ENCODE results near the gene TNNT1.
"Not testable (repeated sequence)": the region's sequence is repeated elsewhere in the genome, so short reads cannot be mapped to it uniquely, and the experiment has no call there.

TNNT1 gene

GRCh38 chr19:55112246-55112776 lies 36.7 kb downstream of the TNNT1 start:
- no peak for DNase-seq

GRCh38 chr19:55111238-55111831 lies 37.7 kb downstream of the TNNT1 start:
- DNase-seq, result no peak

DNA sequence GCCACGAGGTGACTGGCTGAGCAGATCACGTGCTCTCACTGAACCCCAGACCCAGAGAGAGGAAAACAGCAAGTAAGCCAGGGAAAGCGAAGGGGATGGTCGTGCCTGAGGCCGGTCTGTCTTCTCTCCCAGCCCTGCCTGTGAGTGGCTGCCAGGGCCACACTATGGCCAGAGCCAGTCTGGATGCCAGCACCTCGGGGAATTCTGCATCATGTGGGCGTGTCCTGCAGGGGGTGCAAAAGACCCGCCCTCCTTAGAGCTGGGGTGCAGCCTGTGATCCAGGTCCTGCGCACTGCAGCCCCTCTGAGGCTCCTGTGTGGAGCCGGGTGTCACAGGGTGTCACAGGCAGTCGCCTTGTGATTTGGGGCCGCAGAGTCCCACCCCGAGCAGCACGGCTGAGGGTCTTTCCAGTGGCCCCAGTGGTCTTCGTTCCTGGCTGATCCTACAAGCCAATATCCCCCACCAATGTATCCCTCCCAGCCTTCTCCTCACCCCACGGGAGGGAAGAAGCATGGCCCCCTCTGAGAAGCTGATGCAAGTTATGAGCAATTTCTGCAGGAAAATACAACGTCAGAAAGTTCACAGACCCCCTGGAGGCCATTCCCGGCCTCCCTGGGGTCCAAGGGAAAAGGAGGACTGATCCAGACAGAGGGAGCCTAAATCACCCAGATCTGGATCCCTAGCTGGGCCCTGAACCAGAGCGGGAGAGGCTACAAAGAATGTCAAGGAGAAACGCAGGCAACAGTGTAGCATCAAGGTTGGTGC lies 39.3 kb downstream of the TNNT1 start:
- DNase-seq, result no peak

DNA sequence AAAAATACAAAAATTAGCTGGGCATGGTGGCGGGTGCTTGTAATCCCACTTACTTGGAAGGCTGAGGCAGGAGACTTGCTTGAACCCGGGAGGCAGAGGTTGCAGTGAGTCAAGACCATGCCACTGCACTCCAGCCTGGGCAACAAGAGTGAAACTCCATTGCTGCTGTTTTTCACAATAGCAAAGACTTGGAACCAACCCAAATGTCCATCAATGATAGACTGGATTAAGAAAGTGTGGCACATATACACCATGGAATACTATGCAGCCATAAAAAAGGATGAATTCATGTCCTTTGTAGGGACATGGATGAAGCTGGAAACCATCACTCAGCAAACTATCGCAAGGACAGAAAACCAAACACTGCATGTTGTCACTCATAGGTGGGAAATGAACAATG lies 41.8 kb downstream of the TNNT1 start:
- not testable (repeated sequence) for DNase-seq

GRCh38 chr19:55106591-55106990 lies 42.4 kb downstream of the TNNT1 start:
- DNase-seq, result no peak

DNA sequence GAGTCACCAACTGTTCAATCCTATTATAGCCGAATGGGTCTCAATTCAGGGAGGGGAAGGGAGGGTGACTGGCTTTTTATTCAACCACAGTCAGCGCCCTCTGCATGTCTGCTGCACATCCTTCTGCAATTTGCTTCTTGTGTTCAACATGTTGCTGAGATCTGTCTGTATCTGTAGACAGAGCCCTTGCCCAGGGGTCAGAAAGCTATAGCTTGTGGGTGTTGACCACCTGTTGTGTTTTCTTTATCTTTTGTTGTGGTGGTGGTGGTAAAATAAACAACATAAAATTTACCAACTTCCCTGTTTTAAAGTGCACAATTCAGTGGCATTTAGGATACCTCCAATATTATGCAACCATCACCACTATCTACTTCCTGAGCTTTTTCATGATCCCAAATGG lies 43.8 kb downstream of the TNNT1 start:
- DNase-seq, result no peak

- no peak for DNase-seq
Observed at GRCh38 chr19:55103190-55103589, 45.8 kb downstream of the TNNT1 start.

- DNase-seq, result peak in 16 of 51 donors; percentile 4 to 59 (median 24)
Observed at GRCh38 chr19:55101261-55101660, 47.7 kb downstream of the TNNT1 start.

DNA sequence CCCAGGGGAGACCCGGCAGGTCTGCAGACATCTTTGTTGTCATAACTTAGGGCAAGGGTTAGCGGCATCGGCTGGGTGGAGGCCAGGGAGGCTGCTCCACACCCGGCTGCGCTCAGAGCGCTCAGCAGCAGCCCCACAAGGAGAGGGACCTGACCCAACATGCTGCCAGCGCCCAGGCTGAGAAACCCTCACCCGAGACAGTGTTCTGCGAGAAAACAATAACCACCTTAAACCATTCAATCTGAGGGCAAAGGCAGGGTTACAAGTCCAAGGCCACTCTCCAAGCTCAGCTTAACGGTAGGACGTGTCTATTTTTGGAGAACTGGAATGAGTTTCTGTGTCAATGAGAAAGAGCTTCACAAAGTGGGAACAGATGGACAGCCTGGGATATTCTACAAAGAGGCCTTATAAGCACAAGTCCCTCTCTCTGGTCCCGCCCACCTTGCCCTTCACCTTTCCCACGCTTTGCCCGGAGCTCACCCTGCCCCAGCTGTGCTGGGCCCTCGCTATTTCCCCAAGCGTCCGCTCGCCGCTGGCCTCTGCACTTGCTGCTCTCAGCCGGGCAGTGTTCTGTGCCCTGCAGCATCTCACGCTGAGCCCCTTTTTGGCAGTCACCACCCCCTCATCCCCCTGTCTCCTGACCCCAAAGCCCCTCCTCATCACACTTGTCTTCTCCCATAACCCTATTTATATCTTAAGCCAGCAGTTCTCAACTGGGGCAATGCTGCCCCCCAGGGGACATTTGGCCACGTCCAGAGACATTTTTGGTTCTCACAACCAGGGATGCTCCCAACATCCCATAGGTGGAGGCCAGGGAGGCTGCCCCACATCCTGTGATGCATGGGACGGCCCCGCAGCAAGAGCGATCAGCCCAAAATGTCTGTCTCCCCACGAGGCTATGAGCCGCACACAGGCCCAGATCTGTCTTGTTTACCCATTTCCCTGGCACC lies 49.2 kb downstream of the TNNT1 start:
- DNase-seq, result peak in 2 of 51 donors; percentile 4 to 9

- DNase-seq, result peak in 1 of 51 donors; percentile 7
Observed at GRCh38 chr19:55098716-55099556, 50.1 kb downstream of the TNNT1 start.

GRCh38 chr19:55097864-55098715 lies 50.9 kb downstream of the TNNT1 start:
- DNase-seq, result peak in 1 of 51 donors; percentile 3

- no peak for DNase-seq
Observed at GRCh38 chr19:55096061-55096701, 52.8 kb downstream of the TNNT1 start.

- DNase-seq, result no peak
Observed at GRCh38 chr19:55095260-55096060, 53.5 kb downstream of the TNNT1 start.

DNA sequence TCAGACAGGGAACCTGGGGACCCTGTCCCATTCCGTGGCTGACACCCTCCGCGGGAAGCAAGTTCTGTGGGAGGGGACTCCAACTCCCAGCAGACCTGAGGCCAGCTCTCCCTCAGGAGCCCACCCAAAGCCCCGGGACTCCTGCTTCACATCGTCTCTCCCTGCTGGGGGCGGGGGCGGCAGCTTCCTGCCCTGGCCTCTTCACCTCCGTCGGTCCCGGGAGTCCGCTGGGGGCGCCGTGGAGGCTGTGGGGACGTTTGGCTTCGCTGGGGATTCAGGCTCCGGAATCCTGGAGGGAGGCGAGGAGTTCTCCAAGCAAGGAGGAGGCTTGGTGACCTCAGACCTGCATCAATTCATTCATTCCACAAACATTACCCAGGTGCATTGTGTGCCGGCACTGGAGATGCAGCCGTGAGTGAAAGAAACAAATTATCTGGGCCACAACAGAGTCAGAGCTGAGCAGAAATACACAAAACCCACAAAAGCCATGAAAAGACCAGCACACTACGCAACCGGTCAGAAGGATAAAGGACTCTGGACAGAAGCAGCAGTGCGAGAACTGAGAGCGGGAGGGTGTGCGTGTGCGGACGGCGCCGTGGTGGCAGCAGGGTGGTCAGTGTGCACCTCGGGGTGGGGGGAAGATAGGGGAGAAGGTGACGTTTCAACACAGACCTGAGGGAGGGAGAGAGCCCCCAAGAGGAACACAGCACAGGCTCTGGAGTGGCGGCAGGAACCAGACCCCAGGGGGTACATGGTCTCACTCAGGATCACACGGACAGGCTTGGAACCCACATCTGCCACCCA lies 54.3 kb downstream of the TNNT1 start:
- no peak for DNase-seq

- no peak for DNase-seq
Observed at GRCh38 chr19:55092423-55093318, 56.3 kb downstream of the TNNT1 start.

GRCh38 chr19:55091955-55092354 lies 57.1 kb downstream of the TNNT1 start:
- no peak for DNase-seq

Measured in hypothalamus (tissue), 51 donors.